H9 (cell line): ENCODE measurements around the gene RBPJL. TPM values are rescaled to one million over a fixed set of nuclear protein-coding genes. Genes with fewer than 3 reads are reported as not detected.

Experiments
- DNase-seq: peaks from one replicate; pipeline ENCODE4 v3.0.0-alpha.2; 2017
- H2AFZ ChIP-seq: one replicate; pipeline ENCODE4 v1.6.1; 2013; ENCODE audit warnings: mild to moderate bottlenecking, low read length, control low read depth, moderate library complexity
- H2AK5ac ChIP-seq: 2 replicates; pipeline ENCODE4 v1.6.1; 2013; ENCODE audit warnings: low read length, control low read depth, mixed read lengths; ENCODE audit not compliant: insufficient read length
- H2BK120ac ChIP-seq: one replicate; pipeline ENCODE4 v1.6.1; 2013; ENCODE audit warnings: low read depth, mild to moderate bottlenecking, low read length, control low read depth, inconsistent platforms; ENCODE audit not compliant: poor library complexity, severe bottlenecking
- H2BK12ac ChIP-seq: 2 replicates; pipeline ENCODE4 v1.6.1; 2013; ENCODE audit warnings: low read length, control low read depth, mixed read lengths, low read depth; ENCODE audit not compliant: insufficient read length
- H2BK15ac ChIP-seq: 2 replicates; pipeline ENCODE4 v1.6.1; 2013; ENCODE audit warnings: low read depth, low read length, control low read depth
- H2BK20ac ChIP-seq: one replicate; pipeline ENCODE4 v1.6.1; 2013; ENCODE audit warnings: low read depth, mild to moderate bottlenecking, low read length, control low read depth, inconsistent platforms; ENCODE audit not compliant: poor library complexity, severe bottlenecking
- H2BK5ac ChIP-seq: 2 replicates; pipeline ENCODE4 v1.6.1; 2013; ENCODE audit warnings: low read length, control low read depth, mixed read lengths; ENCODE audit not compliant: insufficient read length
- H3K14ac ChIP-seq: 2 replicates; pipeline ENCODE4 v1.6.1; 2013; ENCODE audit warnings: low read length, control low read depth; ENCODE audit not compliant: insufficient read depth
- H3K18ac ChIP-seq: 2 replicates; pipeline ENCODE4 v1.6.1; 2013; ENCODE audit warnings: low read depth, mild to moderate bottlenecking, mixed read lengths, low read length, control low read depth; ENCODE audit not compliant: insufficient read length
- H3K23ac ChIP-seq: 2 replicates; pipeline ENCODE4 v1.6.1; 2013; ENCODE audit warnings: low read length, control low read depth, mixed read lengths, low read depth; ENCODE audit not compliant: insufficient read length
- H3K23me2 ChIP-seq: 2 replicates; pipeline ENCODE4 v1.6.1; 2013; ENCODE audit warnings: low read depth, mild to moderate bottlenecking, mixed read lengths, low read length, control low read depth; ENCODE audit not compliant: insufficient read length, poor library complexity, severe bottlenecking
- H3K27ac ChIP-seq: 2 replicates; pipeline ENCODE4 v1.5.1; 2013; ENCODE audit warnings: low read length, control low read depth, mixed read lengths, low read depth; ENCODE audit not compliant: insufficient read length
- H3K27me3 ChIP-seq: 2 replicates; pipeline ENCODE4 v1.6.1; 2013; ENCODE audit warnings: low read length, control low read depth, inconsistent platforms; ENCODE audit not compliant: insufficient read depth
- H3K4ac ChIP-seq: 2 replicates; pipeline ENCODE4 v1.6.1; 2013; ENCODE audit warnings: low read depth, mild to moderate bottlenecking, control low read depth, inconsistent platforms, low read length, moderate library complexity
- H3K4me1 ChIP-seq: 2 replicates; pipeline ENCODE4 v1.6.1; 2013; ENCODE audit warnings: low read length, control low read depth, inconsistent platforms; ENCODE audit not compliant: insufficient read depth
- H3K4me2 ChIP-seq: 2 replicates; pipeline ENCODE4 v1.6.1; 2013; ENCODE audit warnings: low read length, control low read depth, mixed read lengths; ENCODE audit not compliant: insufficient read length, insufficient read depth
- H3K56ac ChIP-seq: 2 replicates; pipeline ENCODE4 v1.6.1; 2013; ENCODE audit warnings: low read depth, mild to moderate bottlenecking, mixed read lengths, low read length, control low read depth; ENCODE audit not compliant: insufficient read length
- H3K79me1 ChIP-seq: 2 replicates; pipeline ENCODE4 v1.6.1; 2013; ENCODE audit warnings: low read depth, mild to moderate bottlenecking, moderate library complexity, low read length, control low read depth, inconsistent platforms; ENCODE audit not compliant: insufficient read depth, poor library complexity, severe bottlenecking
- H3K79me2 ChIP-seq: 2 replicates; pipeline ENCODE4 v1.6.1; 2013; ENCODE audit warnings: low read length, control low read depth, inconsistent platforms; ENCODE audit not compliant: insufficient read depth
- H3K9ac ChIP-seq: 2 replicates; pipeline ENCODE4 v1.6.1; 2013; ENCODE audit warnings: low read length, control low read depth, mixed read lengths; ENCODE audit not compliant: insufficient read length; ENCODE audit errors: extremely low read depth
- H3K9me3 ChIP-seq: one replicate; pipeline ENCODE4 v1.6.1; 2013; ENCODE audit warnings: low read depth, low read length, inconsistent platforms; ENCODE audit not compliant: control insufficient read depth
- H3T11ph ChIP-seq: one replicate; pipeline ENCODE4 v1.6.1; 2013; ENCODE audit warnings: mild to moderate bottlenecking, low read length, control low read depth, inconsistent platforms
- H4K20me1 ChIP-seq: one replicate; pipeline ENCODE4 v1.6.1; 2013; ENCODE audit not compliant: control insufficient read depth, insufficient read length, insufficient read depth
- H4K5ac ChIP-seq: 2 replicates; pipeline ENCODE4 v1.6.1; 2013; ENCODE audit warnings: low read depth, mild to moderate bottlenecking, mixed read lengths, low read length, control low read depth; ENCODE audit not compliant: insufficient read length
- H4K8ac ChIP-seq: replicated peaks from 2 replicates; pipeline ENCODE4 v1.6.1; 2013; ENCODE audit warnings: low read length, control low read depth, mixed read lengths, low read depth; ENCODE audit not compliant: insufficient read length
- H4K91ac ChIP-seq: 2 replicates; pipeline ENCODE4 v1.6.1; 2013; ENCODE audit warnings: low read depth, mild to moderate bottlenecking, moderate library complexity, mixed read lengths, low read length, control low read depth; ENCODE audit not compliant: insufficient read length
- H3K27ac Mint-ChIP-seq, 3 experiments: 2 replicates in 2 of 3; 3 replicates in 1 of 3; pipeline ENCODE4 v1.8.0; 2020 to 2021; ENCODE audit warnings: mixed read lengths in 3 of 3, mild to moderate bottlenecking in 1 of 3, moderate library complexity in 1 of 3
- H3K27me3 Mint-ChIP-seq: 2 replicates; pipeline ENCODE4 v1.8.0; 2021; ENCODE audit warnings: low read depth, mild to moderate bottlenecking, moderate library complexity, mixed read lengths
- H3K36me3 Mint-ChIP-seq, 3 experiments: 2 replicates in 2 of 3; 3 replicates in 1 of 3; pipeline ENCODE4 v1.8.0; 2020 to 2021; ENCODE audit warnings: low read depth in 3 of 3, mixed read lengths in 3 of 3; ENCODE audit not compliant: insufficient read depth in 1 of 3
- H3K4me1 Mint-ChIP-seq, 2 experiments: 2 replicates each; pipeline ENCODE4 v1.8.0; 2020; ENCODE audit warnings: mixed read lengths in 2 of 2
- H3K4me3 Mint-ChIP-seq, 2 experiments: 2 replicates in 1 of 2; 3 replicates in 1 of 2; pipeline ENCODE4 v1.8.0; 2020 to 2021; ENCODE audit warnings: mild to moderate bottlenecking in 2 of 2, mixed read lengths in 2 of 2, moderate library complexity in 1 of 2
- H3K9me3 Mint-ChIP-seq, 2 experiments: 2 replicates in 1 of 2; 3 replicates in 1 of 2; pipeline ENCODE4 v1.8.0; 2020; ENCODE audit warnings: mild to moderate bottlenecking in 2 of 2, mixed read lengths in 2 of 2, moderate library complexity in 1 of 2
- WGBS: extraction: QIAGEN DNeasy Blood & Tissue Kit; methylation state at CpG from one replicate; pipeline ENCODE4 v1.1.7; 2013; ENCODE audit warnings: missing lambda C conversion rate, low lambda C conversion rate, mixed read lengths; ENCODE audit not compliant: insufficient read length; ENCODE audit errors: extremely low coverage; 5-methylcytosine and 5-hydroxymethylcytosine counted together
- total RNA-seq: library from RNA; stranded (reverse); gene quantifications from 2 replicates; pipeline ENCODE4 v1.2.1, GENCODE V29; 2021
- TF ChIP-seq, protein P1 (sequence below): fragments of 200-600 bp; sonication (generic); conservative IDR thresholded peaks from 3 replicates; pipeline ENCODE4 v1.8.0; 2021; ENCODE audit warnings: antibody characterized with exemption, mild to moderate bottlenecking

RBPJL gene
- total RNA-seq, 1 experiment from 2014 or later, result 0.28 TPM

- Histone ChIP-seq H3K9ac (no peak overlapping the region), H3K18ac (no peak overlapping the region), H4K8ac (no peak overlapping the region), H3K4me2 (no peak overlapping the region), H2BK20ac (no peak overlapping the region), H2BK5ac (no peak overlapping the region), H3T11ph (no peak overlapping the region), H2AFZ (no peak overlapping the region), H3K56ac (no peak overlapping the region), H2BK15ac (no peak overlapping the region), H4K5ac (no peak overlapping the region), H3K27me3 (peaks cover 5% of the 10 kb centered on the region; the same call in 1 of the 2 replicates), H3K23ac (no peak overlapping the region), H3K9me3 (no peaks in the 10 kb centered on the region), H3K27ac (no peak overlapping the region), H4K20me1 (no peaks in the 10 kb centered on the region), H3K23me2 (peaks cover 7% of the 10 kb centered on the region), H3K4me1 (peaks cover 2% of the 10 kb centered on the region; the same call in 1 of the 2 replicates), H3K14ac (no peak overlapping the region), H3K79me1 (no peaks in the 10 kb centered on the region), H2AK5ac (no peak overlapping the region), H3K79me2 (no peaks in the 10 kb centered on the region), H2BK120ac (no peak overlapping the region), H2BK12ac (no peak overlapping the region), H3K4ac (no peak overlapping the region), H4K91ac (no peak overlapping the region)
- H3K9me3 Mint-ChIP-seq, result peaks cover 1% of the 10 kb centered on the region in 2 experiments
- WGBS, result no CpG with 5 or more reads among the region's 5 CpGs
- no peak overlapping the region for H3K4me3 Mint-ChIP-seq
- H3K36me3 Mint-ChIP-seq, result peaks cover 0 to 1% (median under 1%) of the 10 kb centered on the region in 3 experiments; a peak in 3 of 7 replicates
- peaks cover 43% of the 10 kb centered on the region for H3K27me3 Mint-ChIP-seq
- no peak for DNase-seq
- H3K27ac Mint-ChIP-seq, result no peak overlapping the region
- TF ChIP-seq, protein P1, sequence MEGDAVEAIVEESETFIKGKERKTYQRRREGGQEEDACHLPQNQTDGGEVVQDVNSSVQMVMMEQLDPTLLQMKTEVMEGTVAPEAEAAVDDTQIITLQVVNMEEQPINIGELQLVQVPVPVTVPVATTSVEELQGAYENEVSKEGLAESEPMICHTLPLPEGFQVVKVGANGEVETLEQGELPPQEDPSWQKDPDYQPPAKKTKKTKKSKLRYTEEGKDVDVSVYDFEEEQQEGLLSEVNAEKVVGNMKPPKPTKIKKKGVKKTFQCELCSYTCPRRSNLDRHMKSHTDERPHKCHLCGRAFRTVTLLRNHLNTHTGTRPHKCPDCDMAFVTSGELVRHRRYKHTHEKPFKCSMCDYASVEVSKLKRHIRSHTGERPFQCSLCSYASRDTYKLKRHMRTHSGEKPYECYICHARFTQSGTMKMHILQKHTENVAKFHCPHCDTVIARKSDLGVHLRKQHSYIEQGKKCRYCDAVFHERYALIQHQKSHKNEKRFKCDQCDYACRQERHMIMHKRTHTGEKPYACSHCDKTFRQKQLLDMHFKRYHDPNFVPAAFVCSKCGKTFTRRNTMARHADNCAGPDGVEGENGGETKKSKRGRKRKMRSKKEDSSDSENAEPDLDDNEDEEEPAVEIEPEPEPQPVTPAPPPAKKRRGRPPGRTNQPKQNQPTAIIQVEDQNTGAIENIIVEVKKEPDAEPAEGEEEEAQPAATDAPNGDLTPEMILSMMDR, result no peak
- peaks cover 12 to 13% of the 10 kb centered on the region in 2 experiments for H3K4me1 Mint-ChIP-seq
Observed at GRCh38 chr20:45288860-45289259, 17.8 kb upstream of the RBPJL start.
